Trophoblast cell (in vitro differentiated cells and primary cell): ENCODE measurements around the gene DLEC1.

Experiments used
- DNase-seq, 2 donors: peaks; one replicate each; pipeline ENCODE4 v3.0.0-alpha.2; 2016
- H2AFZ ChIP-seq: 2 replicates; pipeline ENCODE4 v1.6.1; 2013; ENCODE audit warnings: low read length, moderate library complexity, mild to moderate bottlenecking; ENCODE audit not compliant: insufficient read depth, poor library complexity
- H2AK5ac ChIP-seq: 2 replicates; pipeline ENCODE4 v1.6.1; 2013; ENCODE audit warnings: mild to moderate bottlenecking, low read length
- H2BK120ac ChIP-seq: 2 replicates; pipeline ENCODE4 v1.6.1; 2013; ENCODE audit warnings: low read length, mild to moderate bottlenecking, moderate library complexity; ENCODE audit not compliant: insufficient read depth, poor library complexity
- H2BK12ac ChIP-seq: 2 replicates; pipeline ENCODE4 v1.6.1; 2013; ENCODE audit warnings: mild to moderate bottlenecking, low read length, moderate library complexity
- H2BK5ac ChIP-seq: 2 replicates; pipeline ENCODE4 v1.6.1; 2013; ENCODE audit warnings: low read length, low read depth, moderate library complexity, mild to moderate bottlenecking; ENCODE audit not compliant: poor library complexity
- H3K14ac ChIP-seq: 2 replicates; pipeline ENCODE4 v1.6.1; 2013; ENCODE audit warnings: mild to moderate bottlenecking, low read length
- H3K18ac ChIP-seq: 2 replicates; pipeline ENCODE4 v1.6.1; 2013; ENCODE audit warnings: mild to moderate bottlenecking, low read length
- H3K23ac ChIP-seq: 2 replicates; pipeline ENCODE4 v1.6.1; 2013; ENCODE audit warnings: low read length
- H3K27ac ChIP-seq: 2 replicates; pipeline ENCODE4 v1.5.1; 2013; ENCODE audit warnings: low read depth, mild to moderate bottlenecking, inconsistent platforms, low read length, moderate library complexity
- H3K27me3 ChIP-seq: 2 replicates; pipeline ENCODE4 v1.6.1; 2013; ENCODE audit warnings: inconsistent platforms, mild to moderate bottlenecking, low read length, moderate library complexity; ENCODE audit not compliant: insufficient read depth
- H3K36me3 ChIP-seq, 2 experiments: 1 replicate in 1 of 2; 2 replicates in 1 of 2; pipeline ENCODE4 v1.6.1; 2013; ENCODE audit warnings: low read length in 2 of 2, mild to moderate bottlenecking in 2 of 2, moderate library complexity in 1 of 2; ENCODE audit not compliant: insufficient read depth in 2 of 2, control insufficient read depth in 1 of 2
- H3K4ac ChIP-seq: 2 replicates; pipeline ENCODE4 v1.6.1; 2013; ENCODE audit warnings: low read depth, mild to moderate bottlenecking, low read length, moderate library complexity
- H3K4me1 ChIP-seq, 2 experiments: 1 replicate in 1 of 2; 2 replicates in 1 of 2; pipeline ENCODE4 v1.6.1; 2013; ENCODE audit warnings: low read length in 2 of 2, mild to moderate bottlenecking in 2 of 2, moderate library complexity in 1 of 2; ENCODE audit not compliant: insufficient read depth in 2 of 2, control insufficient read depth in 1 of 2
- H3K4me2 ChIP-seq: 2 replicates; pipeline ENCODE4 v1.6.1; 2013; ENCODE audit warnings: inconsistent platforms, mild to moderate bottlenecking, low read length, moderate library complexity
- H3K4me3 ChIP-seq: 2 replicates; pipeline ENCODE4 v1.5.1; 2013; ENCODE audit warnings: mild to moderate bottlenecking, low read depth, low read length, inconsistent platforms
- H3K79me1 ChIP-seq: one replicate; pipeline ENCODE4 v1.6.1; 2013; ENCODE audit warnings: low read length
- H3K79me2 ChIP-seq: 2 replicates; pipeline ENCODE4 v1.6.1; 2013; ENCODE audit warnings: low read length, mild to moderate bottlenecking; ENCODE audit not compliant: control insufficient read depth, insufficient read depth, poor library complexity
- H3K9ac ChIP-seq: 2 replicates; pipeline ENCODE4 v1.6.1; 2013; ENCODE audit warnings: mild to moderate bottlenecking, low read length
- H3K9me3 ChIP-seq: 2 replicates; pipeline ENCODE4 v1.6.1; 2013; ENCODE audit warnings: low read depth, mild to moderate bottlenecking, control low read depth, inconsistent platforms, low read length; ENCODE audit not compliant: insufficient read depth
- H4K12ac ChIP-seq: 2 replicates; pipeline ENCODE4 v1.6.1; 2013; ENCODE audit warnings: low read depth, mild to moderate bottlenecking, low read length, moderate library complexity
- H4K8ac ChIP-seq: 2 replicates; pipeline ENCODE4 v1.6.1; 2013; ENCODE audit warnings: low read depth, mild to moderate bottlenecking, low read length, moderate library complexity
- H4K91ac ChIP-seq: one replicate; pipeline ENCODE4 v1.6.1; 2013; ENCODE audit warnings: low read depth, mild to moderate bottlenecking, low read length, moderate library complexity
- WGBS: extraction: QIAGEN DNeasy Blood & Tissue Kit; methylation state at CpG from one replicate; pipeline ENCODE4 v1.1.7; 2013; ENCODE audit warnings: missing lambda C conversion rate; ENCODE audit not compliant: insufficient read length, insufficient coverage; ENCODE audit errors: extremely low coverage; 5-methylcytosine and 5-hydroxymethylcytosine counted together

Gene DLEC1

GRCh38 chr3:37996785-37997301, 42.2 kb upstream of the DLEC1 start:
- no peak overlapping the region for H4K91ac ChIP-seq
- H3K36me3 ChIP-seq: peaks cover 2 to 3% of the 10 kb centered on the region in 2 experiments
- peaks cover 6% of the 10 kb centered on the region for H3K79me2 ChIP-seq
- no peaks in the 10 kb centered on the region for H3K27me3 ChIP-seq
- H4K8ac ChIP-seq: no peak overlapping the region
- H3K79me1 ChIP-seq: peaks cover 12% of the 10 kb centered on the region
- H3K4ac ChIP-seq: no peak overlapping the region
- no peak overlapping the region for H2BK12ac ChIP-seq
- H3K27ac ChIP-seq: no peak overlapping the region
- H4K12ac ChIP-seq: no peak overlapping the region
- peaks cover 3% of the 10 kb centered on the region for H3K9me3 ChIP-seq
- no peak overlapping the region for H3K4me2 ChIP-seq
- H3K9ac ChIP-seq: no peak overlapping the region
- H3K4me3 ChIP-seq: no peak overlapping the region
- H2BK120ac ChIP-seq: no peak overlapping the region
- H3K18ac ChIP-seq: no peak overlapping the region
- DNase-seq: peak; percentile 89 to 96
- H2BK5ac ChIP-seq: no peak overlapping the region
- H2AFZ ChIP-seq: no peak overlapping the region
- no peak overlapping the region for H3K14ac ChIP-seq
- H3K4me1 ChIP-seq: peaks cover 9 to 19% of the 10 kb centered on the region in 2 experiments
- no CpG with 5 or more reads among the region's 7 CpGs for WGBS
- no peak overlapping the region for H3K23ac ChIP-seq
- no peak overlapping the region for H2AK5ac ChIP-seq

- Histone ChIP-seq H3K4me3 (no peak overlapping the region), H2AFZ (no peak overlapping the region), H3K14ac (no peak overlapping the region), H3K18ac (no peak overlapping the region), H4K91ac (no peak overlapping the region), H4K8ac (no peak overlapping the region), H3K27me3 (no peaks in the 10 kb centered on the region), H3K79me2 (peaks cover 6% of the 10 kb centered on the region), H3K36me3 (peaks cover 2 to 3% of the 10 kb centered on the region in 2 experiments), H4K12ac (no peak overlapping the region), H3K9me3 (peaks cover 3% of the 10 kb centered on the region), H3K4me2 (no peak overlapping the region), H3K4ac (no peak overlapping the region), H3K9ac (no peak overlapping the region), H2BK12ac (no peak overlapping the region), H3K27ac (no peak overlapping the region), H3K23ac (no peak overlapping the region), H2BK5ac (no peak overlapping the region), H2BK120ac (no peak overlapping the region), H3K79me1 (peaks cover 12% of the 10 kb centered on the region), H2AK5ac (no peak overlapping the region), H3K4me1 (peaks cover 9 to 19% of the 10 kb centered on the region in 2 experiments)
- WGBS: no CpG with 5 or more reads among the region's 10 CpGs
- no peak for DNase-seq
Measured at GRCh38 chr3:37997342-37997741, 41.7 kb upstream of the DLEC1 start.

DNA sequence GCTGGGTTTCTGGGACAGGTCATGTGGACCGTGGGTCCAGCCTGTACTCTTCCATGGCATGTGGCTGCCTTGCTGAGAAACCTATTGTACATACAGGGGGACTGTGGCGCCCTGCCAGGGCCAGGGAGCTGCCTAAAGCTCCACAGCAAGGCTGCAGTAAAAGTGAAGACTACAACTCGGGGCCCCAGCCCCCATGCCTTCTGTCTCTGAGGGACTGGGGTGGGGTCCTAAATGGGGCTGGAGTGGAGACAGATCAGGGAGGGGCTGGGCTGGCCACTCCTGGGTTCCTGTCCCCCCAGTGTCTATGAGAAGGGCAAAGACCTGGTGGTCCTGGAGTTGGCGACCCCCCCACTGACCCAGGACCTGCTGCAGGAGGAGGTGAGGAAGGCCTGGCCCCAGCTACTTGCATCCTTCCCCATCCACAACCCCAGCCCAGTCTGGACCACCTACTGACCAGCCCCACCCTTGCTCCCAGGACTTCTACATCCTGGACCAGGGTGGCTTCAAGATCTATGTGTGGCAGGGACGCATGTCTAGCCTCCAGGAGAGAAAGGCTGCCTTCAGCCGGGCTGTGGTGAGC, 41.1 kb upstream of the DLEC1 start:
- Histone ChIP-seq H3K4me3 (no peak overlapping the region), H2BK120ac (no peak overlapping the region)
- no peak for DNase-seq

GRCh38 chr3:37999836-38000235, 39.2 kb upstream of the DLEC1 start:
- Histone ChIP-seq H2BK5ac (no peak overlapping the region), H3K4me2 (no peak overlapping the region), H3K79me1 (peaks cover 7% of the 10 kb centered on the region), H3K23ac (no peak overlapping the region), H3K9ac (no peak overlapping the region), H4K91ac (no peak overlapping the region), H4K8ac (no peak overlapping the region), H3K4me1 (peaks cover 5 to 13% of the 10 kb centered on the region in 2 experiments), H2BK120ac (no peak overlapping the region), H3K36me3 (peaks cover 2 to 3% of the 10 kb centered on the region in 2 experiments), H3K18ac (no peak overlapping the region), H3K4me3 (no peak overlapping the region), H3K27ac (no peak overlapping the region), H3K27me3 (no peaks in the 10 kb centered on the region), H3K14ac (no peak overlapping the region), H3K9me3 (peaks cover 3% of the 10 kb centered on the region), H2AFZ (no peak overlapping the region), H2BK12ac (no peak overlapping the region), H3K79me2 (peaks cover 4% of the 10 kb centered on the region), H3K4ac (no peak overlapping the region), H4K12ac (no peak overlapping the region), H2AK5ac (no peak overlapping the region)
- no peak for DNase-seq
- no CpG with 5 or more reads among the region's 6 CpGs for WGBS

More for the DNA sequence above, 41.1 kb upstream of the DLEC1 start:
- Histone ChIP-seq H3K36me3 (peaks cover 2 to 3% of the 10 kb centered on the region in 2 experiments), H3K9ac (no peak overlapping the region), H4K8ac (no peak overlapping the region), H3K23ac (no peak overlapping the region), H3K27me3 (no peaks in the 10 kb centered on the region), H3K18ac (no peak overlapping the region), H3K14ac (no peak overlapping the region), H3K79me1 (peaks cover 12% of the 10 kb centered on the region), H4K12ac (no peak overlapping the region), H2AFZ (peak overlapping the region; percentile 90), H2BK5ac (no peak overlapping the region), H2AK5ac (no peak overlapping the region), H3K79me2 (peaks cover 6% of the 10 kb centered on the region), H4K91ac (no peak overlapping the region), H2BK12ac (no peak overlapping the region), H3K4ac (no peak overlapping the region), H3K4me2 (no peak overlapping the region), H3K4me1 (peaks cover 9 to 19% of the 10 kb centered on the region in 2 experiments), H3K27ac (no peak overlapping the region), H3K9me3 (peaks cover 3% of the 10 kb centered on the region)
- WGBS: no CpG with 5 or more reads among the region's 6 CpGs
